ENCODE results near the gene SLC25A20. TPM values are rescaled to one million over a fixed set of nuclear protein-coding genes. Genes with fewer than 3 reads are reported as not detected.

The SLC25A20 gene
- total and polyA plus RNA-seq, 11 donors = 44.6 to 176 (median 65.7) TPM

- no peak for TF ChIP-seq CTCF (IDR thresholded peaks at IDR 0.05)
- no peak for TF ChIP-seq POLR2A (IDR thresholded peaks at IDR 0.05)
- H3K36me3 ChIP-seq = peaks cover 0 to 82% (median 61%) of the 10 kb centered on the region in 9 donors
- WGBS, 4 donors = 80 to 90% (median 87%) methylated on average over 2 of the region's 2 CpGs
- no peak for ATAC-seq
- DNase-seq = no peak
- H3K4me1 ChIP-seq = no peaks in the 10 kb centered on the region
- no peak overlapping the region for H3K4me3 ChIP-seq
- H3K27ac ChIP-seq = no peak overlapping the region
- H3K27me3 ChIP-seq = no peaks in the 10 kb centered on the region
- intact Hi-C loops (cut with DNase I) = loop anchor here in 1 of 10 donors (10.0 kb wide), 1 partner anchor 56 kb away; the partner anchor contains the start of gene ARIH2
- no peaks in the 10 kb centered on the region for H3K9me3 ChIP-seq
Observed at GRCh38 chr3:48858709-48859108, 40.0 kb downstream of the SLC25A20 start.

GRCh38 chr3:48857641-48858040 lies 41.0 kb downstream of the SLC25A20 start:
- DNase-seq (no peak), ATAC-seq (no peak)
- Histone ChIP-seq H3K36me3 (peaks cover 0 to 78% (median 59%) of the 10 kb centered on the region in 9 donors), H3K27ac (no peak overlapping the region), H3K9me3 (no peaks in the 10 kb centered on the region), H3K27me3 (no peaks in the 10 kb centered on the region), H3K4me3 (no peak overlapping the region), H3K4me1 (no peaks in the 10 kb centered on the region)
- WGBS, 4 donors = 77 to 89% (median 83%) methylated on average over 2 of the region's 2 CpGs
- TF ChIP-seq POLR2A (IDR thresholded peaks at IDR 0.05) (no peak), CTCF (IDR thresholded peaks at IDR 0.05) (no peak)
- intact Hi-C loops (cut with DNase I) = loop anchor here in 1 of 10 donors (10.0 kb wide), 1 partner anchor 57 kb away; the partner anchor contains the start of gene ARIH2

GRCh38 chr3:48856469-48856868 lies 42.2 kb downstream of the SLC25A20 start:
- DNase-seq = no peak
- Histone ChIP-seq H3K4me3 (no peak overlapping the region), H3K27me3 (no peaks in the 10 kb centered on the region), H3K36me3 (peaks cover 0 to 66% (median 48%) of the 10 kb centered on the region in 9 donors), H3K27ac (no peak overlapping the region), H3K9me3 (no peaks in the 10 kb centered on the region), H3K4me1 (no peaks in the 10 kb centered on the region)
- 53 to 70% (median 66%) methylated on average over 4 of the region's 4 CpGs for WGBS, 4 donors
- no peak for ATAC-seq
- intact Hi-C loops (cut with DNase I) = loop anchor here in 1 of 10 donors (10.0 kb wide), 1 partner anchor 58 kb away; the partner anchor contains the start of gene ARIH2
- TF ChIP-seq POLR2A (IDR thresholded peaks at IDR 0.05) (no peak), CTCF (IDR thresholded peaks at IDR 0.05) (no peak)

GRCh38 chr3:48855681-48856447 lies 42.8 kb downstream of the SLC25A20 start:
- no peaks in the 10 kb centered on the region for H3K4me1 ChIP-seq
- intact Hi-C loops (cut with DNase I) = loop anchor here in 1 of 10 donors (10.0 kb wide), 1 partner anchor 59 kb away; the partner anchor contains the start of gene ARIH2
- DNase-seq = no peak

More at GRCh38 chr3:48855681-48856447, 42.8 kb downstream of the SLC25A20 start:
- no peaks in the 10 kb centered on the region for H3K27me3 ChIP-seq
- H3K9me3 ChIP-seq = no peaks in the 10 kb centered on the region
- no peak for TF ChIP-seq POLR2A (IDR thresholded peaks at IDR 0.05)
- no peak for TF ChIP-seq CTCF (IDR thresholded peaks at IDR 0.05)
- H3K4me3 ChIP-seq = no peak overlapping the region
- ATAC-seq = no peak
- no peak overlapping the region for H3K27ac ChIP-seq
- 82 to 87% (median 86%) methylated on average over 9 of the region's 9 CpGs for WGBS, 4 donors
- H3K36me3 ChIP-seq = peaks cover 0 to 61% (median 42%) of the 10 kb centered on the region in 9 donors

Measured in heart left ventricle (tissue), 16 donors.